Esophagus muscularis mucosa (tissue), 4 donors: ENCODE measurements around the gene RPS3. TPM values are rescaled to one million over a fixed set of nuclear protein-coding genes. Genes with fewer than 3 reads are reported as not detected.

Source experiments
- DNase-seq: peaks from one replicate; pipeline ENCODE4 v3.0.0-alpha.2; 2017; ENCODE audit errors: extremely low spot score
- H3K27ac ChIP-seq, 4 donors: fragments of 200-600 bp; sonication (generic); replicated peaks in 1 of 4; 1 replicate in 3 of 4; 2 replicates in 1 of 4; pipeline ENCODE4 v1.5.1; 2016 to 2019; ENCODE audit warnings: mild to moderate bottlenecking in 1 of 4
- H3K27me3 ChIP-seq, 4 donors: fragments of 200-600 bp; sonication (generic); one replicate each; pipeline versions ENCODE4 v1.5.1 to v1.6.0; 2016 to 2019
- H3K36me3 ChIP-seq, 4 donors: fragments of 200-600 bp; sonication (generic); one replicate each; pipeline ENCODE4 v1.5.1; 2016 to 2019
- H3K4me1 ChIP-seq, 4 donors: fragments of 200-600 bp; sonication (generic); one replicate each; pipeline ENCODE4 v1.5.1; 2016 to 2019
- H3K4me3 ChIP-seq, 4 donors: fragments of 200-600 bp; sonication (generic); 1 replicate in 2 of 4; 2 replicates in 2 of 4; pipeline ENCODE4 v1.5.1; 2016 to 2019; ENCODE audit warnings: mild to moderate bottlenecking in 4 of 4, moderate library complexity in 1 of 4
- H3K9me3 ChIP-seq, 4 donors: fragments of 200-600 bp; sonication (generic); 1 replicate in 3 of 4; 2 replicates in 1 of 4; pipeline ENCODE4 v1.5.1; 2016 to 2019
- EP300 ChIP-seq: sonication (generic); formaldehyde crosslinking; IDR thresholded peaks from one replicate; pipeline ENCODE4 v1.6.1; 2017; ENCODE audit warnings: antibody characterized with exemption
- POLR2A ChIP-seq: fragments of 450-650 bp; IDR thresholded peaks from one replicate; pipeline ENCODE4 v1.6.1; 2017; ENCODE audit warnings: antibody characterized with exemption, moderate library complexity, mild to moderate bottlenecking, low read depth
- POLR2AphosphoS5 ChIP-seq, 2 donors: sonication (generic); formaldehyde crosslinking; IDR thresholded peaks; one replicate each; pipeline ENCODE4 v1.6.1; 2017; ENCODE audit warnings: antibody characterized with exemption in 2 of 2
- WGBS: methylation state at CpG from one replicate; pipeline ENCODE4 v1.1.5; 2018; 5-methylcytosine and 5-hydroxymethylcytosine counted together
- intact Hi-C: fragments of 100-400 bp; cut with DNase I; formaldehyde crosslinking; loops from one replicate; pipeline ENCODE4 v1.15.1; 2023
- total RNA-seq, 4 donors: library from RNA; depleted of rRNA; stranded (reverse); fragments of >200 nt; gene quantifications; one replicate each; pipeline versions ENCODE4 v1.1.0 to v1.2.1, GENCODE V29; 2016
- TF ChIP-seq, protein P1 (sequence below), 3 experiments: fragments of 200-600 bp in 2 of 3; fragments of 450-650 bp in 1 of 3; sonication (generic) in 2 of 3; IDR thresholded peaks; one replicate each; pipeline ENCODE4 v1.5.1; 2017 to 2019; ENCODE audit warnings: antibody characterized with exemption in 3 of 3, mild to moderate bottlenecking in 2 of 3, moderate library complexity in 1 of 3

Gene RPS3
- total RNA-seq, 4 donors from 2014 or later = 879 to 1,878 (median 1,387) TPM

DNA sequence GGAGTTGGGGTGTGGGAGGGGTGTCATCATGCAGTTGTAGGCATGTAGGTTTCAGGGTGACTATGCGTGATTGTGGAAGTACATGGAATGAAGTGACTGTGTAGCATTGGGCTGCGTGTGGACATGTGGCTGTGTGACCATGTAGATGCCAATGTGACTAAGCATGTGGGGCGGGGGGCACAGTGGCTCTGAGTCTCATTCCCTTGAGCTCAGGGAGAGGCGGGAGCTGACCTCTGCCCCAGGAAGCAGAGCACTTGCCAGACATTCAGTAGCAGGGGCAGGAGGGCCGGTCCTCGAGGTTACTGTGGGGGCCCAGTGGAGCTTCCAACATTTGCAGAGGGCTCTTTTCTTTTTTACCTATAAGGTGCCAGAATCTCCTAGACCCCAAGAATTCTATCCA, 34.1 kb downstream of the RPS3 start:
- H3K27ac ChIP-seq = no peak overlapping the region
- H3K4me1 ChIP-seq = peaks cover 10 to 29% (median 24%) of the 10 kb centered on the region in 4 donors
- 85% methylated on average over 6 of the region's 6 CpGs for WGBS
- no peak overlapping the region for H3K4me3 ChIP-seq
- no peak for TF ChIP-seq EP300
- TF ChIP-seq, protein P1, sequence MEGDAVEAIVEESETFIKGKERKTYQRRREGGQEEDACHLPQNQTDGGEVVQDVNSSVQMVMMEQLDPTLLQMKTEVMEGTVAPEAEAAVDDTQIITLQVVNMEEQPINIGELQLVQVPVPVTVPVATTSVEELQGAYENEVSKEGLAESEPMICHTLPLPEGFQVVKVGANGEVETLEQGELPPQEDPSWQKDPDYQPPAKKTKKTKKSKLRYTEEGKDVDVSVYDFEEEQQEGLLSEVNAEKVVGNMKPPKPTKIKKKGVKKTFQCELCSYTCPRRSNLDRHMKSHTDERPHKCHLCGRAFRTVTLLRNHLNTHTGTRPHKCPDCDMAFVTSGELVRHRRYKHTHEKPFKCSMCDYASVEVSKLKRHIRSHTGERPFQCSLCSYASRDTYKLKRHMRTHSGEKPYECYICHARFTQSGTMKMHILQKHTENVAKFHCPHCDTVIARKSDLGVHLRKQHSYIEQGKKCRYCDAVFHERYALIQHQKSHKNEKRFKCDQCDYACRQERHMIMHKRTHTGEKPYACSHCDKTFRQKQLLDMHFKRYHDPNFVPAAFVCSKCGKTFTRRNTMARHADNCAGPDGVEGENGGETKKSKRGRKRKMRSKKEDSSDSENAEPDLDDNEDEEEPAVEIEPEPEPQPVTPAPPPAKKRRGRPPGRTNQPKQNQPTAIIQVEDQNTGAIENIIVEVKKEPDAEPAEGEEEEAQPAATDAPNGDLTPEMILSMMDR (IDR thresholded peaks at IDR 0.05) = no peak
- no peak for TF ChIP-seq POLR2A
- no peak for TF ChIP-seq POLR2AphosphoS5 (IDR thresholded peaks at IDR 0.05)
- H3K9me3 ChIP-seq = peaks cover 0 to 7% (median 3%) of the 10 kb centered on the region in 4 donors
- intact Hi-C loops = no loop called here
- no peak for DNase-seq
- H3K36me3 ChIP-seq = peaks cover 0 to 14% (median 6%) of the 10 kb centered on the region in 4 donors
- H3K27me3 ChIP-seq = peaks cover 0 to 52% (median 16%) of the 10 kb centered on the region in 4 donors

GRCh38 chr11:75434051-75434450, 34.7 kb downstream of the RPS3 start:
- Histone ChIP-seq H3K9me3 (peaks cover 0 to 7% (median 3%) of the 10 kb centered on the region in 4 donors), H3K36me3 (peaks cover 0 to 14% (median 6%) of the 10 kb centered on the region in 4 donors), H3K27me3 (peaks cover 0 to 46% (median 15%) of the 10 kb centered on the region in 4 donors), H3K4me3 (no peak overlapping the region), H3K4me1 (peaks cover 10 to 23% (median 18%) of the 10 kb centered on the region in 4 donors), H3K27ac (no peak overlapping the region)
- DNase-seq = no peak
- TF ChIP-seq POLR2AphosphoS5 (IDR thresholded peaks at IDR 0.05) = no peak
- TF ChIP-seq POLR2A = no peak
- TF ChIP-seq EP300 = no peak
- TF ChIP-seq, protein P1 (IDR thresholded peaks at IDR 0.05) = no peak
- intact Hi-C loops = no loop called here
- 91% methylated on average over 4 of the region's 4 CpGs for WGBS

DNA sequence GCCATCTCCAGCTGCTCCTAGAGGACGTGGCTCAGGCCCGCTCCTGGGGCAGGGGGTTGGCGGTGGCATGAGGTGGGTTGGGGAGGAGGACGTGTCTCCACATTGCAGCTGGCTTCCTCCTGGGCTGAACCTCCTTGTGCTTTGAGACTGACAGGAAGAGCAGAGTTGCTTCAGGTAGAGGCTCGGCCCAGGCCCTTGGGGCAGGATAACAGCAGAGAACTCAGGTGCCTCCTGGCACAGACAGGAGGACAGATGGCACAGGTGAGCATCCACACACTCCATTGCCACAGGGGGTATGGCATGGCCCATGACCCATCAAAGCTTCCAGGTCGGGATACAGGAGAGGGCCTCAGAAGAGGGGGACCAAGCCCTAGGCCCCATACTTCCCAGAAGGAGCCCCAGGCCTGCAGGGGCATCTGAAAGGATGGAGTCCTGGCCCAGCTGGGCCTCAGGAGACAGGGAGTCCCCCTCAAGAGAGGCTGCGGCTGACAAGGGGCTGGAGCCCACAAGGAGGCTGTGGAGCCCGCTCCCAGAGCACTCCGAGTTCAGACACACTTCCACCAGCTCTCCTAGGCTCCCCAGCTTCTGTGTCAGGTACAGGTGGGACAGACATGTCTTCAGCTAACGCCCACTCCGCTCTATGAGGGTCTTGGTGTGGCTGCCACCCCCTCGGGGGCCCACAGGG, 35.7 kb downstream of the RPS3 start:
- intact Hi-C loops = no loop called here
- no peak for DNase-seq
- H3K4me3 ChIP-seq = no peak overlapping the region
- peaks cover 0 to 36% (median 12%) of the 10 kb centered on the region in 4 donors for H3K27me3 ChIP-seq
- WGBS = 87% methylated on average over 8 of the region's 12 CpGs
- H3K27ac ChIP-seq = no peak overlapping the region
- peaks cover 5 to 14% (median 10%) of the 10 kb centered on the region in 4 donors for H3K4me1 ChIP-seq
- no peaks in the 10 kb centered on the region for H3K9me3 ChIP-seq
- TF ChIP-seq POLR2AphosphoS5 (IDR thresholded peaks at IDR 0.05) (no peak), EP300 (no peak), POLR2A (no peak)
- TF ChIP-seq, protein P1 (IDR thresholded peaks at IDR 0.05) = no peak
- H3K36me3 ChIP-seq = peaks cover 0 to 14% (median 6%) of the 10 kb centered on the region in 4 donors

- TF ChIP-seq, protein P1 (IDR thresholded peaks at IDR 0.05) = no peak
- TF ChIP-seq POLR2A (no peak), POLR2AphosphoS5 (IDR thresholded peaks at IDR 0.05) (no peak), EP300 (no peak)
- no peaks in the 10 kb centered on the region for H3K9me3 ChIP-seq
- H3K36me3 ChIP-seq = peaks cover 0 to 14% (median 6%) of the 10 kb centered on the region in 4 donors
- peaks cover 0 to 31% (median 10%) of the 10 kb centered on the region in 4 donors for H3K27me3 ChIP-seq
- no peak overlapping the region for H3K4me3 ChIP-seq
- intact Hi-C loops = no loop called here
- no peak overlapping the region for H3K27ac ChIP-seq
- no peak for DNase-seq
- peaks cover 4 to 10% (median 5%) of the 10 kb centered on the region in 4 donors for H3K4me1 ChIP-seq
- 91% methylated on average over 6 of the region's 9 CpGs for WGBS
Measured at GRCh38 chr11:75435571-75435925, 36.2 kb downstream of the RPS3 start.

- no peak overlapping the region for H3K4me3 ChIP-seq
- 87% methylated on average over 9 of the region's 9 CpGs for WGBS
- H3K9me3 ChIP-seq = no peaks in the 10 kb centered on the region
- H3K4me1 ChIP-seq = peaks cover 0 to 8% (median 2%) of the 10 kb centered on the region in 4 donors
- intact Hi-C loops = no loop called here
- TF ChIP-seq POLR2AphosphoS5 (IDR thresholded peaks at IDR 0.05) = no peak
- TF ChIP-seq, protein P1 (IDR thresholded peaks at IDR 0.05) = no peak
- no peak for TF ChIP-seq POLR2A
- no peak for TF ChIP-seq EP300
- H3K27ac ChIP-seq = no peak overlapping the region
- DNase-seq = no peak
- H3K27me3 ChIP-seq = peaks cover 0 to 19% (median 0%) of the 10 kb centered on the region in 4 donors
- H3K36me3 ChIP-seq = peaks cover 0 to 14% (median 6%) of the 10 kb centered on the region in 4 donors
Measured at GRCh38 chr11:75436806-75437205, 37.5 kb downstream of the RPS3 start.
